MM.1S (cell line): ENCODE results near the gene VSIG2.

ENCODE experiments used
- DNase-seq: peaks from one replicate; pipeline ENCODE4 v3.0.0-alpha.2; 2015
- H2AFZ ChIP-seq: fragments of 300-600 bp; sonication (generic); 2 replicates; pipeline ENCODE4 v1.6.0; 2016; ENCODE audit warnings: antibody characterized with exemption, low read length
- H3F3A ChIP-seq: fragments of 300-600 bp; sonication (generic); 2 replicates; pipeline ENCODE4 v1.6.1; 2016; ENCODE audit warnings: mild to moderate bottlenecking, antibody characterized with exemption, low read length, moderate library complexity, mixed read lengths; ENCODE audit not compliant: insufficient read depth
- H3K27ac ChIP-seq: fragments of 300-600 bp; sonication (generic); 2 replicates; pipeline ENCODE4 v1.5.1; 2016; ENCODE audit warnings: mild to moderate bottlenecking, low read length
- H3K27me3 ChIP-seq: fragments of 300-600 bp; sonication (generic); replicated peaks from 2 replicates; pipeline ENCODE4 v1.6.0; 2016; ENCODE audit warnings: low read length; ENCODE audit not compliant: insufficient read depth
- H3K36me3 ChIP-seq: fragments of 300-600 bp; sonication (generic); replicated peaks from 2 replicates; pipeline ENCODE4 v1.6.1; 2016; ENCODE audit warnings: mild to moderate bottlenecking, low read length, mixed read lengths; ENCODE audit not compliant: insufficient read depth
- H3K4me1 ChIP-seq: fragments of 300-600 bp; sonication (generic); 2 replicates; pipeline ENCODE4 v1.6.1; 2016; ENCODE audit warnings: low read length, mixed read lengths
- H3K4me2 ChIP-seq: fragments of 300-600 bp; sonication (generic); 2 replicates; pipeline ENCODE4 v1.6.0; 2016; ENCODE audit warnings: low read depth, low read length
- H3K4me3 ChIP-seq: fragments of 300-600 bp; sonication (generic); 2 replicates; pipeline ENCODE4 v1.5.1; 2016; ENCODE audit warnings: low read length, mixed read lengths
- H3K79me2 ChIP-seq: fragments of 300-600 bp; sonication (generic); 2 replicates; pipeline ENCODE4 v1.6.1; 2016; ENCODE audit warnings: mixed run types, low read length, mixed read lengths
- H3K9ac ChIP-seq: fragments of 300-600 bp; sonication (generic); 2 replicates; pipeline ENCODE4 v1.6.1; 2016; ENCODE audit warnings: low read length, mixed read lengths
- H3K9me2 ChIP-seq: fragments of 300-600 bp; sonication (generic); replicated peaks from 2 replicates; pipeline ENCODE4 v1.6.1; 2016; ENCODE audit warnings: mild to moderate bottlenecking, low read length, mixed read lengths; ENCODE audit not compliant: insufficient read depth
- H3K9me3 ChIP-seq: fragments of 300-600 bp; sonication (generic); replicated peaks from 2 replicates; pipeline ENCODE4 v1.6.1; 2016; ENCODE audit warnings: mild to moderate bottlenecking, low read length, mixed read lengths; ENCODE audit not compliant: insufficient read depth
- H4K20me1 ChIP-seq: fragments of 300-600 bp; sonication (generic); 2 replicates; pipeline ENCODE4 v1.6.1; 2016; ENCODE audit warnings: mild to moderate bottlenecking, low read length, moderate library complexity, mixed read lengths; ENCODE audit not compliant: insufficient read depth
- EZH2 ChIP-seq: fragments of 300-600 bp; sonication (generic); optimal IDR thresholded peaks from 2 replicates; pipeline ENCODE3; 2017; ENCODE audit warnings: low read depth, mild to moderate bottlenecking, antibody characterized with exemption, low read length, mixed read lengths
- EZH2phosphoT487 ChIP-seq: fragments of 300-600 bp; sonication (generic); IDR thresholded peaks from 2 replicates; pipeline ENCODE4 v1.6.1; 2018; ENCODE audit warnings: antibody characterized with exemption, low read length
- TF ChIP-seq, protein P1 (sequence below): fragments of 300-600 bp; sonication (generic); IDR thresholded peaks from 2 replicates; pipeline ENCODE4 v1.5.1; 2016; ENCODE audit warnings: antibody characterized with exemption, low read length, mixed read lengths

VSIG2 gene

DNA sequence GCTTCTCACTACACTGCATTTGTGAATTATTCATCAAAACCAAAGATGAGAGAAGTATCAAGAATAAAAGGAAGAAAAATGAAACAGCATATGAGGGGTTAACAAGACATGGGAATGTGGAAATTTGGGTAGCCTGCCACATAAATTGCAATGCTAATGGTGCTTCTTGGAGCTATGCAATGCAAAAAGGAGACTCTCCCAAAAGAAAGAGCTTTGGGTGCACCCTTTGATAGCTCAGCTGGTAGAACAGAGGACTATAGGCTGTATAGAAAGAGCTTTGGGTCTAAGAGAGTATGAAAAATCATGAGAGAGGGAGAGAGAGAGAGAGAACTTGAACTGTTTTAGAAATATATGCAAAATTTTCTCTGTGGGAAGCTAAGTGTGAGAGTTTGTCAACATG lies 52.0 kb downstream of the VSIG2 start:
- H3K9ac ChIP-seq = no peak overlapping the region
- no peak for DNase-seq
- no peak overlapping the region for H3K4me3 ChIP-seq
- no peaks in the 10 kb centered on the region for H3K9me3 ChIP-seq
- no peak overlapping the region for H2AFZ ChIP-seq
- no peaks in the 10 kb centered on the region for H3K79me2 ChIP-seq
- no peak for TF ChIP-seq EZH2
- TF ChIP-seq, protein P1, sequence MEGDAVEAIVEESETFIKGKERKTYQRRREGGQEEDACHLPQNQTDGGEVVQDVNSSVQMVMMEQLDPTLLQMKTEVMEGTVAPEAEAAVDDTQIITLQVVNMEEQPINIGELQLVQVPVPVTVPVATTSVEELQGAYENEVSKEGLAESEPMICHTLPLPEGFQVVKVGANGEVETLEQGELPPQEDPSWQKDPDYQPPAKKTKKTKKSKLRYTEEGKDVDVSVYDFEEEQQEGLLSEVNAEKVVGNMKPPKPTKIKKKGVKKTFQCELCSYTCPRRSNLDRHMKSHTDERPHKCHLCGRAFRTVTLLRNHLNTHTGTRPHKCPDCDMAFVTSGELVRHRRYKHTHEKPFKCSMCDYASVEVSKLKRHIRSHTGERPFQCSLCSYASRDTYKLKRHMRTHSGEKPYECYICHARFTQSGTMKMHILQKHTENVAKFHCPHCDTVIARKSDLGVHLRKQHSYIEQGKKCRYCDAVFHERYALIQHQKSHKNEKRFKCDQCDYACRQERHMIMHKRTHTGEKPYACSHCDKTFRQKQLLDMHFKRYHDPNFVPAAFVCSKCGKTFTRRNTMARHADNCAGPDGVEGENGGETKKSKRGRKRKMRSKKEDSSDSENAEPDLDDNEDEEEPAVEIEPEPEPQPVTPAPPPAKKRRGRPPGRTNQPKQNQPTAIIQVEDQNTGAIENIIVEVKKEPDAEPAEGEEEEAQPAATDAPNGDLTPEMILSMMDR = no peak
- TF ChIP-seq EZH2phosphoT487 = no peak
- H3K4me2 ChIP-seq = no peak overlapping the region
- H3K27ac ChIP-seq = no peak overlapping the region
- no peaks in the 10 kb centered on the region for H3K4me1 ChIP-seq
- H3F3A ChIP-seq = no peaks in the 10 kb centered on the region
- no peaks in the 10 kb centered on the region for H4K20me1 ChIP-seq
- no peaks in the 10 kb centered on the region for H3K27me3 ChIP-seq
- H3K9me2 ChIP-seq = no peaks in the 10 kb centered on the region
- no peaks in the 10 kb centered on the region for H3K36me3 ChIP-seq

DNA sequence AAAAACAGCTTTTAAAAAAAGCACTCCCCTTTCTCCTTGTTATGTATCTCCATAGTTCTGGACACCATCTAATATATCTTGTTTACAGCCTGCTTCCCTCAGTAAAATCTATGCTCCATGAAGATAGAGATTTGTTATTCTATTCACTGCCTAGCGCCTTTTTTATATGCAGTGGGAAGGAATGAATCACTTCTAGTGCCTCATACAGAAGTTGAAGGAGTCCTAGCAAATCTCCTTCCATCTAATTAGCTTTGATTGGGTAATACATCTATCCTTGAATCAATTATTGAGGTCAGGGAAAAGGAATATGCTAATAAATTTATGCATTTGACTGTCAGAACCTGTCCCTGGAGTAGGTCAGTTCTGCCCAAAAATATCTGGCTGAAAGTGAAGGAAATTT lies 52.5 kb downstream of the VSIG2 start:
- no peaks in the 10 kb centered on the region for H3K9me2 ChIP-seq
- H3K36me3 ChIP-seq = no peaks in the 10 kb centered on the region
- DNase-seq = no peak
- H3K4me3 ChIP-seq = no peak overlapping the region
- no peaks in the 10 kb centered on the region for H3K9me3 ChIP-seq
- no peaks in the 10 kb centered on the region for H3K79me2 ChIP-seq
- no peaks in the 10 kb centered on the region for H3F3A ChIP-seq
- H3K27me3 ChIP-seq = no peaks in the 10 kb centered on the region
- TF ChIP-seq EZH2phosphoT487 (no peak), EZH2 (no peak)
- TF ChIP-seq, protein P1 = no peak
- H4K20me1 ChIP-seq = no peaks in the 10 kb centered on the region
- H2AFZ ChIP-seq = no peak overlapping the region
- no peak overlapping the region for H3K27ac ChIP-seq
- H3K4me2 ChIP-seq = no peak overlapping the region
- H3K9ac ChIP-seq = no peak overlapping the region
- no peaks in the 10 kb centered on the region for H3K4me1 ChIP-seq
